CD14-positive monocyte (primary cell): Measurements from ENCODE around the gene PARVG. TPM values are rescaled to one million over a fixed set of nuclear protein-coding genes. Genes with fewer than 3 reads are reported as not detected.

ENCODE experiments used
- DNase-seq, 3 donors: peaks; one replicate each; pipeline ENCODE4 v3.0.0-alpha.2; 2011 to 2022
- H2AFZ ChIP-seq: 2 replicates; pipeline ENCODE4 v1.6.0; 2012; ENCODE audit warnings: mild to moderate bottlenecking, low read depth, low read length, inconsistent platforms; ENCODE audit not compliant: insufficient read depth, poor library complexity, severe bottlenecking
- H3K27ac ChIP-seq, 2 donors: 1 replicate in 1 of 2; 2 replicates in 1 of 2; pipeline ENCODE4 v1.5.1; 2012 to 2013; ENCODE audit warnings: low read length in 2 of 2, control low read depth in 1 of 2, inconsistent platforms in 1 of 2, low read depth in 1 of 2, mild to moderate bottlenecking in 1 of 2
- H3K27me3 ChIP-seq, 2 donors: one replicate each; pipeline versions ENCODE4 v1.6.0 to v1.6.1; 2011 to 2013; ENCODE audit warnings: low read length in 2 of 2; ENCODE audit not compliant: control insufficient read depth in 2 of 2, insufficient read depth in 2 of 2
- H3K36me3 ChIP-seq, 2 donors: replicated peaks in 1 of 2; 1 replicate in 1 of 2; 2 replicates in 1 of 2; pipeline versions ENCODE4 v1.5.1 to v1.6.1; 2012 to 2013; ENCODE audit warnings: low read length in 2 of 2, control low read depth in 1 of 2, inconsistent platforms in 1 of 2, mild to moderate bottlenecking in 1 of 2; ENCODE audit not compliant: insufficient read depth in 2 of 2, control insufficient read depth in 1 of 2
- H3K4me1 ChIP-seq, 2 donors: 1 replicate in 1 of 2; 2 replicates in 1 of 2; pipeline versions ENCODE4 v1.5.1 to v1.6.1; 2012 to 2013; ENCODE audit warnings: low read length in 2 of 2, control low read depth in 1 of 2, inconsistent platforms in 1 of 2, mild to moderate bottlenecking in 1 of 2, moderate library complexity in 1 of 2; ENCODE audit not compliant: insufficient read depth in 2 of 2, control insufficient read depth in 1 of 2
- H3K4me2 ChIP-seq: replicated peaks from 2 replicates; pipeline ENCODE3; 2012; ENCODE audit warnings: low read length, moderate library complexity, mild to moderate bottlenecking; ENCODE audit not compliant: poor library complexity, severe bottlenecking; ENCODE audit errors: extremely low read depth
- H3K4me3 ChIP-seq, 3 experiments: fragments of 200-600 bp in 1 of 3; sonication (generic) in 1 of 3; replicated peaks in 1 of 3; 1 replicate in 2 of 3; 2 replicates in 1 of 3; pipeline ENCODE4 v1.5.1; 2011 to 2013; ENCODE audit warnings: low read length in 3 of 3, mild to moderate bottlenecking in 3 of 3, control low read depth in 2 of 3, low read depth in 2 of 3, inconsistent platforms in 1 of 3, moderate library complexity in 1 of 3
- H3K79me2 ChIP-seq: 2 replicates; pipeline ENCODE4 v1.6.0; 2012; ENCODE audit warnings: mild to moderate bottlenecking, control low read depth, inconsistent platforms, low read length, moderate library complexity; ENCODE audit not compliant: insufficient read depth
- H3K9ac ChIP-seq: 2 replicates; pipeline ENCODE4 v1.6.0; 2017; ENCODE audit warnings: low read length, mild to moderate bottlenecking; ENCODE audit not compliant: insufficient read depth, poor library complexity, severe bottlenecking
- H3K9me3 ChIP-seq, 2 donors: replicated peaks in 1 of 2; 1 replicate in 1 of 2; 2 replicates in 1 of 2; pipeline versions ENCODE4 v1.5.1 to v1.6.1; 2012 to 2013; ENCODE audit warnings: low read length in 2 of 2, control low read depth in 1 of 2; ENCODE audit not compliant: control insufficient read depth in 1 of 2, insufficient read depth in 1 of 2
- H4K20me1 ChIP-seq: 2 replicates; pipeline ENCODE4 v1.6.0; 2012; ENCODE audit warnings: mild to moderate bottlenecking, low read length, control low read depth, moderate library complexity; ENCODE audit not compliant: insufficient read depth
- H3K27ac Mint-ChIP-seq, 7 donors: one replicate each; pipeline ENCODE4 v1.8.0; 2020; ENCODE audit warnings: mild to moderate bottlenecking in 7 of 7, mixed read lengths in 7 of 7, moderate library complexity in 6 of 7, inconsistent platforms in 2 of 7
- H3K27me3 Mint-ChIP-seq, 3 donors: one replicate each; pipeline ENCODE4 v1.8.0; 2021 to 2022; ENCODE audit warnings: low read depth in 3 of 3, mild to moderate bottlenecking in 3 of 3, mixed read lengths in 3 of 3, moderate library complexity in 3 of 3, inconsistent platforms in 1 of 3
- H3K36me3 Mint-ChIP-seq, 2 donors: one replicate each; pipeline ENCODE4 v1.8.0; 2020; ENCODE audit warnings: mixed read lengths in 2 of 2, inconsistent platforms in 1 of 2, mild to moderate bottlenecking in 1 of 2
- H3K4me1 Mint-ChIP-seq: one replicate; pipeline ENCODE4 v1.8.0; 2020; ENCODE audit warnings: mild to moderate bottlenecking, mixed read lengths
- H3K4me3 Mint-ChIP-seq, 2 donors: one replicate each; pipeline ENCODE4 v1.8.0; 2020; ENCODE audit warnings: mild to moderate bottlenecking in 2 of 2, mixed read lengths in 2 of 2, moderate library complexity in 1 of 2
- H3K9me3 Mint-ChIP-seq, 7 donors: one replicate each; pipeline ENCODE4 v1.8.0; 2020 to 2022; ENCODE audit warnings: mixed read lengths in 7 of 7, mild to moderate bottlenecking in 6 of 7, moderate library complexity in 6 of 7, inconsistent platforms in 2 of 7
- CTCF ChIP-seq: fragments of 200-600 bp; IDR thresholded peaks from one replicate; pipeline ENCODE4 v1.8.0; 2022; ENCODE audit warnings: antibody characterized with exemption, mild to moderate bottlenecking
- WGBS: methylation state at CpG from one replicate; pipeline ENCODE4 v1.1.5; 2013; ENCODE audit warnings: missing lambda C conversion rate; ENCODE audit not compliant: insufficient coverage; 5-methylcytosine and 5-hydroxymethylcytosine counted together
- intact Hi-C, 2 donors: fragments of 100-400 bp; cut with micrococcal nuclease; formaldehyde crosslinking; loops; one replicate each; pipeline versions ENCODE4 v1.15.0 to v1.15.1; 2023
- polyA plus RNA-seq, 3 donors: library from polyadenylated mRNA; depleted of rRNA in 1 of 3; unstranded in 2 of 3; stranded (reverse) in 1 of 3; fragments of 300-500 nt in 2 of 3; fragments of >200 nt in 1 of 3; fragmentation: Illumina TruSeq in 2 of 3; gene quantifications; 1 replicate in 2 of 3; 2 replicates in 1 of 3; pipeline ENCODE4 v1.2.3, GENCODE V29; 2012 to 2021

The PARVG gene
- polyA plus RNA-seq, 3 donors: 169 to 577 (median 190) TPM

GRCh38 chr22:44220727-44221680, 40.3 kb downstream of the PARVG start:
- no peaks in the 10 kb centered on the region for H3K4me1 Mint-ChIP-seq
- DNase-seq: no peak
- Histone ChIP-seq H3K27me3 (no peaks in the 10 kb centered on the region), H3K36me3 (no peaks in the 10 kb centered on the region), H3K4me1 (no peaks in the 10 kb centered on the region), H3K27ac (no peak overlapping the region), H4K20me1 (no peaks in the 10 kb centered on the region), H3K79me2 (no peaks in the 10 kb centered on the region), H3K4me2 (no peak overlapping the region), H3K4me3 (no peak overlapping the region), H3K9ac (no peak overlapping the region), H3K9me3 (peaks cover 0 to 1% of the 10 kb centered on the region in 2 donors), H2AFZ (no peak overlapping the region)
- intact Hi-C loops: no loop called here
- H3K27ac Mint-ChIP-seq: no peak overlapping the region
- TF ChIP-seq CTCF: no peak
- no peaks in the 10 kb centered on the region for H3K36me3 Mint-ChIP-seq
- WGBS: 96% methylated on average over 12 of the region's 23 CpGs
- H3K4me3 Mint-ChIP-seq: no peak overlapping the region
- H3K9me3 Mint-ChIP-seq: peaks cover 0 to 5% (median 3%) of the 10 kb centered on the region in 7 donors
- peaks cover 8 to 22% (median 21%) of the 10 kb centered on the region in 3 donors for H3K27me3 Mint-ChIP-seq

GRCh38 chr22:44221710-44222475, 41.2 kb downstream of the PARVG start:
- peaks cover 7 to 25% (median 23%) of the 10 kb centered on the region in 3 donors for H3K27me3 Mint-ChIP-seq
- WGBS: 96% methylated on average over 8 of the region's 11 CpGs
- H4K20me1 ChIP-seq: no peaks in the 10 kb centered on the region
- no peaks in the 10 kb centered on the region for H3K27me3 ChIP-seq
- H3K27ac Mint-ChIP-seq: peak overlapping the region in 2 of 7 donors; percentile 31 to 51
- no peak overlapping the region for H3K4me2 ChIP-seq
- no peaks in the 10 kb centered on the region for H3K79me2 ChIP-seq
- H3K36me3 Mint-ChIP-seq: no peaks in the 10 kb centered on the region
- no peaks in the 10 kb centered on the region for H3K4me1 ChIP-seq
- peaks cover 0 to 5% (median 3%) of the 10 kb centered on the region in 7 donors for H3K9me3 Mint-ChIP-seq
- no peak for DNase-seq
- H3K36me3 ChIP-seq: no peaks in the 10 kb centered on the region
- no peak overlapping the region for H3K27ac ChIP-seq
- intact Hi-C loops: no loop called here
- TF ChIP-seq CTCF: no peak
- H3K9me3 ChIP-seq: no peaks in the 10 kb centered on the region
- no peak overlapping the region for H3K4me3 Mint-ChIP-seq
- H3K4me3 ChIP-seq: no peak overlapping the region
- H3K9ac ChIP-seq: no peak overlapping the region
- H3K4me1 Mint-ChIP-seq: no peaks in the 10 kb centered on the region
- H2AFZ ChIP-seq: no peak overlapping the region
